ENCODE results near the gene PSEN1. TPM values are rescaled to one million over a fixed set of nuclear protein-coding genes. Genes with fewer than 3 reads are reported as not detected.

The PSEN1 gene
- total RNA-seq, 2 donors from 2014 or later: 20.5 to 22.3 TPM

DNA sequence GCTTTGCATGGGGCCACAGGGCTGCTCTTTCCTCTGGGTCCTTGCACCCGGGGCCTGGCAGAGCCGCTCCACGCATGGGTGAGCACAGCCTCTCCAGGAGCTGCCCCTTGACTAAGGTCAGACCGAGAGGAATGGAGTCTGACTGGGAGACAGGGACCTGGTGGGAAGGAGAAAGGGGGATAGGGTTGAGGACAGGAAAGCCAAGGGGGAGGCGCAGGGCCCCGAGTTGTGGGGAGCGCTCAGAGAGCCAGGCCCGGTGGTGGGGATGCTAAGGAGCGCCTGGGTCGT lies 117.0 kb downstream of the PSEN1 start:
- DNase-seq (ENCODE audit: low spot score): no peak
- no peaks in the 10 kb centered on the region for H3K36me3 ChIP-seq
- H3K27me3 ChIP-seq: no peaks in the 10 kb centered on the region
- H3K27ac ChIP-seq: no peak overlapping the region
- no peaks in the 10 kb centered on the region for H3K9me3 ChIP-seq
- H3K4me1 ChIP-seq: no peaks in the 10 kb centered on the region
- TF ChIP-seq CTCF (IDR thresholded peaks at IDR 0.05): no peak
- H3K4me3 ChIP-seq: no peak overlapping the region

- Histone ChIP-seq H3K36me3 (no peaks in the 10 kb centered on the region), H3K27ac (no peak overlapping the region), H3K4me3 (no peak overlapping the region), H3K27me3 (no peaks in the 10 kb centered on the region), H3K4me1 (no peaks in the 10 kb centered on the region), H3K9me3 (no peaks in the 10 kb centered on the region)
- TF ChIP-seq CTCF (IDR thresholded peaks at IDR 0.05): no peak
- DNase-seq (ENCODE audit: low spot score): no peak
These were observed 117.4 kb downstream of the PSEN1 start for GRCh38 chr14:73253721-73254120.

DNA sequence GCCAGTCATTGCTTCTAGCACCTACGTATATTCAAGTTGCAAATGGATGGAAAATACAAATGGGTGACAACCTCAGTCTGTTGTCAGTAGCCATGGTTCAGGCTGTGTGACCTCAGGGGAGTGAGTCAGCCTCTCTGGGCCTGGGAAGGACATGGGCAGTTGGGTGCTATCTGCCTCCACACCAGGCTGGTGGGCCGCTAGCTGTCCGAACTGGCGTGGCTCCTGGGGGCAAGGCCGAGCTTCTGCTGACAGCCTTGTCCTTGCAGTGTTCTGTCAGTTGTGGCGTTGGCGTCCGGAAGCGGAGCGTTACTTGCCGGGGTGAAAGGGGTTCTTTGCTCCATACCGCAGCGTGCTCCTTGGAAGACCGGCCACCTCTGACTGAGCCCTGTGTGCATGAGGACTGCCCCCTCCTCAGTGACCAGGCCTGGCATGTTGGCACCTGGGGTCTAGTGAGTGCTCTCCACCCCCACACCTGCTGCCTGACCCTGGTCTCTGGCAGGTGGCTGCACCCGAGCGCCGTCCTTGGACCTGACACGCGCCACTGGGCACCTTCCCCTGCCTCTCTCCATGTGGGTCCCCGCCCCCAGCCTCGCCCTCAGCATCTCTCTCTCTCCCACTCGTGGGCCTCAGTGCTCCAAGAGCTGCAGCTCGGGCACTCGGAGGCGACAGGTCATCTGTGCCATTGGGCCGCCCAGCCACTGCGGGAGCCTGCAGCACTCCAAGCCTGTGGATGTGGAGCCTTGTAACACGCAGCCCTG lies 118.1 kb downstream of the PSEN1 start:
- H3K27me3 ChIP-seq: no peaks in the 10 kb centered on the region
- H3K9me3 ChIP-seq: no peaks in the 10 kb centered on the region
- H3K4me3 ChIP-seq: no peak overlapping the region
- no peak overlapping the region for H3K27ac ChIP-seq
- H3K36me3 ChIP-seq: no peaks in the 10 kb centered on the region
- DNase-seq (ENCODE audit: low spot score): no peak
- no peaks in the 10 kb centered on the region for H3K4me1 ChIP-seq
- TF ChIP-seq CTCF (IDR thresholded peaks at IDR 0.05): no peak

GRCh38 chr14:73255005-73255400 lies 118.7 kb downstream of the PSEN1 start:
- DNase-seq (ENCODE audit: low spot score): no peak
- Histone ChIP-seq H3K9me3 (no peaks in the 10 kb centered on the region), H3K4me1 (no peaks in the 10 kb centered on the region), H3K4me3 (no peak overlapping the region), H3K27me3 (no peaks in the 10 kb centered on the region), H3K27ac (no peak overlapping the region), H3K36me3 (no peaks in the 10 kb centered on the region)
- TF ChIP-seq CTCF (IDR thresholded peaks at IDR 0.05): no peak

- Histone ChIP-seq H3K9me3 (no peaks in the 10 kb centered on the region), H3K27me3 (no peaks in the 10 kb centered on the region), H3K4me3 (no peak overlapping the region), H3K4me1 (no peaks in the 10 kb centered on the region), H3K27ac (no peak overlapping the region), H3K36me3 (no peaks in the 10 kb centered on the region)
- DNase-seq (ENCODE audit: low spot score): no peak
- no peak for TF ChIP-seq CTCF (IDR thresholded peaks at IDR 0.05)
These were observed 119.5 kb downstream of the PSEN1 start for GRCh38 chr14:73255693-73256225.

DNA sequence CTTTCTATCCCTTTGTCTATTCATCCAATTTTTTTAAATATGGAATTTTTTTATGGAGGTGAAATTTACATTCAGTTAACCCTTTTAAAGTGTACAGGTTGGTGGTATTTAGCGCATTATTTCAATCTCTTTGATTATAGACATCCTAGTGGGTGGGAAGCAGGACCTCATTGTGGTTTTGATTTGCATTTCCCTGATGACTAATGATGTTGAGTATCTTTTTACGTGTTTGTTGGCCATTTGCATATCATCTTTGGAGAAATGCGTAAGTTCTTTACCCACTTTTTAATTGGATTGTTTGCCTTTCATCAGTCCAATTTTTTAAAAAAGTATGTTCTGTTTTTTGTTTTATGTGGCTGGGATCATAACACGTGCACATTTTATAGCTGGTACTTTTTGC lies 121.8 kb downstream of the PSEN1 start:
- no peaks in the 10 kb centered on the region for H3K27me3 ChIP-seq
- H3K9me3 ChIP-seq: no peaks in the 10 kb centered on the region
- TF ChIP-seq CTCF (IDR thresholded peaks at IDR 0.05): no peak
- no peaks in the 10 kb centered on the region for H3K36me3 ChIP-seq
- no peak overlapping the region for H3K4me3 ChIP-seq
- no peak overlapping the region for H3K27ac ChIP-seq
- DNase-seq (ENCODE audit: low spot score): no peak
- H3K4me1 ChIP-seq: no peaks in the 10 kb centered on the region

Data from right atrium auricular region (tissue), 2 donors.